HG03135 (cell line): ENCODE measurements around the gene LYST.

Source experiments
- ATAC-seq: cut with Tn5 transposase; IDR thresholded peaks from one replicate; pipeline ENCODE4 v1.9.1; 2021; ENCODE audit warnings: mild to moderate bottlenecking, moderate library complexity; ENCODE audit not compliant: unreplicated experiment

Gene LYST

DNA sequence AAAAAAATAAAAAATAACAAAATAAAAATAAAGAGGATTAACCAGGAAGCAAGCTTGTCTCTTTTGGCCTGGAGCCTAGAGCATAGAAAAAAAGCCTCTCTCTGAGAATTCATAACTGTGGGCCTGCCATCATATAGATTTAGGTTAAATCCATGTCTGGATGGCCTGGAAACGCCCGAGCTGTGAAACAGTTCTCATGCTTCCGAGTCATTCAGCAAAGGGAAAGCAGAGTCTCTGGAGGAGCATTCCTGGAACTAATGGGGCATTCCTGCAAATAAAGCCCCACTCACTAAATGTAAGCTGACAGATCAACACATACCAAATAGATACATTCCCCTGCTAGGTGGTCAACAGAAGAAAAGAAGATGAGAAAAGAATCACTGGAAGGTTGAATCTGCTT, 141.3 kb downstream of the LYST start:
- ATAC-seq = no peak

DNA sequence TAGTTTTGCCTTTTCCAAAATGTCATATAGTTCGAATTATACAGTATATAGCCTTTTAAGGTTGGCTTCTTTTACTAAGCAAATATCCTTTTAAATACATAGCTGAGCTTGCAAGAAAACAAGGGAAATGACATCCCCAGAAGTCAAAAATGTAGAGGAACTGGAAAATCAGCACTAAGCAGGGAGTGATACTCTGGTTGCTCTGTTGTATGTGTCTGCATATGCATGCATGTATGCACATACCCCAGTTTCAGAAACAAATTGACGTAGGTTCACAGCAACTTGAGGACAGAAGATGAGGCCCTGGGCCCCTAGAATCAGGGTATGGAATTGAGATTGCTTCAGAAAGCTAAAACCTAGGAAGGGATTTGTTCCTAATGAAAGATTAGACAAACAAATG, 142.0 kb downstream of the LYST start:
- no peak for ATAC-seq

DNA sequence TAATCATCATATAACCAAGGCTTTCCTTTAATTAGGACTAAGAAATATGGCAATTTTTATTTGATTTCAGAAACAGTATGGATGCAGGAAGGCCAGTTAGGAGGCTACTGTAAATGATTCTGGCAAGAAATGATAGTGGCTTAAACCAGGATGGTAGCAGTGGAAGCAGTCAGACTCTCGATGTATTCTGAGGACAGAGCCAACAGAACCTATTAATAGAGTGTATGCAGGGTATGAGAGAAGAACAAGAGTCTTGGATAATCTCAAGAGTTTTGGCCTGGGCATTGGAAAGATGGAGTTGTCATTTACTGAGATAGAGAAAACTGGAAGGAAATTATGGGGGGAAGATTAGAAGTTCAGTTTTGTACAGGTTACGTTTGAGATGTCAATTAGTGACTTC, 143.8 kb downstream of the LYST start:
- ATAC-seq = no peak

DNA sequence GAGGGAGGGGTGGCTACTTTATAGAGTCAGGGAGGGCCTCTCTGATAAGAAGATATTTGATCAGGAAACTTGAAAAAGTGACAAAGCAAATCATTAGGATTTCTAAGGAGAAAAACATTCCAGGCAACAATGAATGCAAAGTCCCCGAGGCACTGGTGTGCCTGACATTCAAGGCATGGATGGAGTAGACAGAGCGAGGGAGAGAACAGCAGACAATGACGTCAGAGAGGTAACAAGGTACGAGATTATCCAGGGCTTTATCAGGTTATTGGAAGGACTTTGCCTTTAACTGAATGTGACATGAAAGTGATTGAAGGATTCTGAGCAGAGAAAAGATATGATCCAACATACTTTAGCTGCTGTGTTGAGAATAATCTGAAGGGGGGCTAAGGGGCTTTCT, 144.7 kb downstream of the LYST start:
- ATAC-seq = no peak

DNA sequence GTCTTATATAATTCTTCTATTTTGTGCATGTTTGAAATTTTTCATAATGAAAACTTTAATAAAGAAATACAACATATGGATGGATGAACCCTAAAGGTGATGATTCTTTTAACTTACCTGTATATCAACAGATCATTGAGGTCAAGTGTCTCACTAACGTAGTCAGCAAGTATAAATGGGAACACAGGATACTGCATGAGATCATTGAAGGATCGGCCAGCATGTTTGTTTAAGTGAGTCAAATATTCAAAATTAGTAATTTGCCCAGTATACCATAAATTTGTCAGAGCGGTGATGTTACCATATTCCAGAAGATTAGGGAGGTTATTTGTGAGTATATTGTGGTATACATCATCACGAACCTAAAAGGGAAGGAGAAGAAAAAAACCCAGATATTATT, 146.2 kb downstream of the LYST start:
- ATAC-seq = no peak

DNA sequence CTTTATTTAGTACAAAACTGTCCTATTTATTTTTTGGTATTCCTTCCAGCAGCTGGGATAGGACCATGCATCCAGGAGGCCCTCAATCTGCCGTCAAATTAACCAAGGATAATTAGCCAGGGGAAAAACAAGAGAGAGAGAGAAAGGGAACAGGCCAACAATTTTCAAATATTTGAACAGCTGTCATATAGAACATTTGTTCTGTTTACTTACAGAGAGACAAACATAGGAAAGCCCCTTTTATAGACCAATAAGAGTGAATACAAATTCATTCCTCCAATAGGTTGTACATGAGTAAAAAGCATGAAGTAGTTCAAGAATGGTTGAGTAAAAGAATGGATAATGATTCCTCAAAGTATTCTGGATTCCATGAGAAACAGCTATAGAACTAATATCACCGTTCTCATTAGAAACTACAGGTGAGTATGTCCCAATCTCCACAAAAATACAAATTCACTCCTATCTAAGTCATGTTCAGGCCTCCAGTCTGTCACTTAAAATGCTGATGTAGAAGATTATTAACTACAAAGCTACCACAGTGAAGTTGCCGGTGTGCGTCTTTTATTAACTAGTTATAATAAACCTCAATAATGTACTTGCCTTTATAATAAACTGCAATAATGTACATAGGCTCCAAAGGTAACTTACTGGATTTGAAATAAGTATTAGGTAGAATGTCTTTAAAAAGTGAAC, 152.4 kb downstream of the LYST start:
- no peak for ATAC-seq

DNA sequence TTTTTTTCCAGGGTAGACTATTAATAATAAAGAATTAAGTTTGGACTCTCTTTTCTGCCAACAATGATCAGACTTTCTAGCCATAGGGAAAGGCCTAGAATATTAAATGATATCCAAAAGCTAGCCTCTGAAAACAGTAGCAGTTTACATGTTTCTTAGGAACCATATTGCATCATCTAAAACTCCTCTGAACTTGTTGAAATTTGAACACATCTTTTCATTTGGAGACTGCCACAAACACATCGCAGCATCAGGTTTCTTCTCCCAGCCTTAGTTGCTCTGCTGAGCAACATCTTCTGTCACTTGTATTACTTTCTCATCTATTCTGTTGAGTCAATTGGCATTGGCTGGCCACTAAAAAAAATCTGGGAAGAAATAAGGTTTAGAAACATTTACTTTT, 153.9 kb downstream of the LYST start:
- no peak for ATAC-seq

- no peak for ATAC-seq
Measured at GRCh38 chr1:235710687-235711086, 156.0 kb downstream of the LYST start.

DNA sequence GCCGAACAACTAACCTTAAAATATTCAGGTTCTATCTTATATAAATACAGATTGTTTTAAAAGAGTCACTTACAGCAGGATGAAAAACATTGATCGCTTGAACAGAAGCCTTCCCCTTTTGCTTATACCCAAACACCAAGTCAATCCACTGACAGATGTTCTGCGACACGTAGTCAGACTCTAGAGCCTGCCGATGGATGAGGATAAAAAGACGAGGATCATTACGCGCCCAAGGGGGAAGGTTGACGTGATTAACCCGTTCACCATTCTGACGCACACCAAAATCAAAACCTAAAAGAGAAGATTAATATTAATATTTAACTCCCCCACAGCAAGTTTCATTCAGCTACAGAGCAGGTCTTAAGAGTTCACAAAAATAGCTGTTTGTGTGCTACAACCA, 157.7 kb downstream of the LYST start:
- ATAC-seq = no peak

- no peak for ATAC-seq
Measured at GRCh38 chr1:235708390-235708962, 158.2 kb downstream of the LYST start.

- ATAC-seq = no peak
Measured at GRCh38 chr1:235703506-235703905, 163.2 kb downstream of the LYST start.

GRCh38 chr1:235702412-235702811, 164.3 kb downstream of the LYST start:
- ATAC-seq = no peak

- no peak for ATAC-seq
Measured at GRCh38 chr1:235697508-235697907, 169.2 kb downstream of the LYST start.

- ATAC-seq = no peak
Measured at GRCh38 chr1:235689356-235689755, 177.3 kb downstream of the LYST start.

GRCh38 chr1:235688096-235688495, 178.6 kb downstream of the LYST start:
- ATAC-seq = no peak

- no peak for ATAC-seq
Measured at GRCh38 chr1:235683653-235684052, 183.1 kb downstream of the LYST start.

DNA sequence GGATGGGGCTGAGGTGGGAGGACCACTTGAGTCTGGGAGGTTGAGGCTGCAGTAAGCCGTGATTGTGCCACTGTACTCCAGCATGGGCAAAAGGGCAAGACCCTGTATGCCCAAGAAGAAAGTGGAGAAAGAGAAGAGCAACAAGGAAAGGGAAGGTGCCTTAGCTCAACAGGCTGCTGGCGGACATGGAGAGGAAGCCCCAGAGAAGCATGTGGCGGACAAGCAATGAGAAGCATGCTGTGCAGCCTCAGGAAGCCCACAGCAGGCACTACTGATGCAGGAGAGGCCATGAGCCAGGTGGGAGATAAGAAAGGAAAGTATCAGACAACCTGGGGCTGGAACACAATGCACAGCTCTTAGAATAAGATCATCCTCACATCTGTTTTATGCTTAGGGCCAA, 184.5 kb downstream of the LYST start:
- no peak for ATAC-seq

GRCh38 chr1:235679644-235680043, 187.1 kb downstream of the LYST start:
- no peak for ATAC-seq

DNA sequence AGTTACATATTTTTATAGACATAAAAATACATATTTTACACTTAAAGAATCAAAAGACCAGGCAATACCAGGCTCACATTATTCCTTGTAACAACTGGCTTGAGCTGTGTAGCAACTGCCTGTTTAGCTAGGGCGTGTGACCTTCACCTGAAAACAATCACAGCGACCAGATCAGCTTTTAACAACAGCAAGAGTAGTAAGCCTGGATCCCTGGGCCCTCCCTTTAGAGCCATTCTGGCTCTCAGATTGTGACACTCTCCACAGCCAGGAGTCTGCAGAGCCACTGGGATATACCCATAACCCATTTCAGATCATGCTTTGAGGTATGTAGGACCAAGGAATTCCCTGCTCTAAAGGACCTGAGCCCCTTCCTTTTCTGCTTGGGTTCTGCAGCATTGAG, 187.7 kb downstream of the LYST start:
- ATAC-seq = no peak

DNA sequence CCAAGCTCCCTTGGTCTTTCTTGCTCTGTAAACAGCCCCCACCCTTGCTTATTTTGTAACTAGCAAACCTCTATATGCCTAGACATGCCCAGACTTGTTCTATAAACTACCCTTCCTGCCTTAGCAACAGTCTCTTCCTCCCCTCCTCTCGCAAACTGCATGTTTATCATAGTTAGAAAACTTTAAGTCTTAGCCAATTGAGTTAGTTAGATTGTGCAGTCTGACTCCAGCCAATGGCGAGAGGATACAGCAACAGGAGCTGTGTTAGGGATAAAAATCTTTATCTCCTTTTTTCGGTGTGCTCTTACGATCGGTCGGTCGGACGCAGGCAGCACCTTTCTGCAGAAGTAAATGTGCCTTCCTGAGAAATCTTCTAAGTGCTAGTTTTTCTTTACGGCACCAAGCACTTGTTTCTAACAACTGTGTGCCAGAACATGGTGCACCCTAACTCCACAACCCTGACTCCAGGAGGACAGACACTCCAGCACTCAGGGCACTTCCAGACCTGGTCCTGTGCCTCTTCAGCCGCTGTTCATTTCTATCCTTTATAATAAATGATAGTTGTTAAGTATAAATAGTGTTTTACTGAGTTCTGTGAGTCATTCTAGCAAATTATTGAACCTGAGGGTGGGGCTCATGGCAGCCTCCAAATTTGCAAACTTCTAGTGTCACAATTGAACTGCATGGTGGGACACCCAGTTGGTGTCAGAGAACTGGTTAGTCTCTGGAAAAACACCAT, 191.4 kb downstream of the LYST start:
- ATAC-seq = no peak

DNA sequence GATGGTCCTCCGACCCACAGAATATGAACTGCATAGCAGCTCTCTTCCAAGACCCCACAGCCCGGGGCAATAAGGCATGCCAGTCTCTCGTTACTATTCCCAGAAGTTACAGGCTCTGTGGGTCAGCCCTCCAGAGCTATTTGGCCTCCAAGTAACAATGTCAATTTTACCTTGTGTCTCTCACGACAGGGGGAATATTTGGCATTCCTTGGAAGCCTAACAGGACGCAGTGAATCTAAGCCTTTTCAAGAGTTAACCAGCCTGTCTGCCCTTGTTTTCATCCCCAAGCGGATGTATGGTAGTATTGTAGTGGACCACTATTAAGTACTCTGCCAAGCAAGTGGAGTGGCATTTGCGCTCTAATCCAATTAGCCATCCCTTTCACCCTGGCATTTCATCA, 192.7 kb downstream of the LYST start:
- ATAC-seq = no peak

- ATAC-seq = no peak
Measured at GRCh38 chr1:235671992-235672391, 194.7 kb downstream of the LYST start.
